ENCODE measurements around the gene NAV1. TPM values are rescaled to one million over a fixed set of nuclear protein-coding genes. Genes with fewer than 3 reads are reported as not detected.
A peak's percentile ranks its signal among the peaks of the same experiment; 100 is the strongest.
"Not testable (repeated sequence)": the region's sequence is repeated elsewhere in the genome, so short reads cannot be mapped to it uniquely, and the experiment has no call there.

Gene NAV1
- polyA plus RNA-seq, 1 donor, result 21.6 TPM

GRCh38 chr1:201545851-201546492 lies 7.0 kb downstream of the NAV1 start:
- DNase-seq, result no peak

- not testable (repeated sequence) for DNase-seq
Observed at GRCh38 chr1:201549522-201549921, 10.6 kb downstream of the NAV1 start.

- no peak for DNase-seq
Observed at GRCh38 chr1:201551096-201551495, 12.2 kb downstream of the NAV1 start.

GRCh38 chr1:201551877-201552731 lies 13.2 kb downstream of the NAV1 start:
- no peak for DNase-seq

- DNase-seq, result no peak
Observed at GRCh38 chr1:201552941-201553351, 14.0 kb downstream of the NAV1 start.

- DNase-seq, result no peak
Observed at GRCh38 chr1:201553496-201554189, 14.7 kb downstream of the NAV1 start.

- no peak for DNase-seq
Observed at GRCh38 chr1:201554190-201554600, 15.3 kb downstream of the NAV1 start.

- DNase-seq, result no peak
Observed at GRCh38 chr1:201554789-201555592, 16.1 kb downstream of the NAV1 start.

- DNase-seq, result no peak
Observed at GRCh38 chr1:201555593-201555945, 16.6 kb downstream of the NAV1 start.

- no peak for DNase-seq
Observed at GRCh38 chr1:201556841-201557571, 18.1 kb downstream of the NAV1 start.

GRCh38 chr1:201557572-201557958 lies 18.6 kb downstream of the NAV1 start:
- DNase-seq, result no peak

GRCh38 chr1:201559679-201560162 lies 20.8 kb downstream of the NAV1 start:
- peak; percentile 60 for DNase-seq

- DNase-seq, result no peak
Observed at GRCh38 chr1:201560328-201561194, 21.6 kb downstream of the NAV1 start.

GRCh38 chr1:201561195-201561564 lies 22.3 kb downstream of the NAV1 start:
- no peak for DNase-seq

GRCh38 chr1:201561601-201562000 lies 22.7 kb downstream of the NAV1 start:
- no peak for DNase-seq

GRCh38 chr1:201562257-201562656 lies 23.3 kb downstream of the NAV1 start:
- DNase-seq, result no peak

GRCh38 chr1:201562659-201563405 lies 23.9 kb downstream of the NAV1 start:
- no peak for DNase-seq

GRCh38 chr1:201563406-201563780 lies 24.5 kb downstream of the NAV1 start:
- no peak for DNase-seq

- DNase-seq, result no peak
Observed at GRCh38 chr1:201563941-201564340, 25.0 kb downstream of the NAV1 start.

Measured in left kidney (tissue), 2 donors.